Heart right ventricle (tissue), 16 donors: Measurements from ENCODE around the gene LAMA2. TPM values are rescaled to one million over a fixed set of nuclear protein-coding genes. Genes with fewer than 3 reads are reported as not detected.

ENCODE experiments used
- ATAC-seq, 8 donors: fragments of 200-7000 bp; cut with Tn5 transposase; one replicate each; pipeline ENCODE4 v1.9.1; 2020; ENCODE audit warnings: mild to moderate bottlenecking in 8 of 8, moderate library complexity in 8 of 8, moderate number of reproducible peaks in 1 of 8
- DNase-seq, 2 donors: peaks; one replicate each; pipeline ENCODE4 v3.0.0-alpha.2; 2020
- H3K27ac ChIP-seq, 10 donors: fragments of 200-600 bp; sonication (generic) in 2 of 10; one replicate each; pipeline versions ENCODE4 v1.5.0 to v1.8.0; 2020 to 2022; ENCODE audit warnings: mild to moderate bottlenecking in 3 of 10
- H3K27me3 ChIP-seq, 7 donors: fragments of 200-600 bp; one replicate each; pipeline ENCODE4 v1.8.0; 2021 to 2022; ENCODE audit warnings: mild to moderate bottlenecking in 2 of 7
- H3K36me3 ChIP-seq, 9 donors: fragments of 200-600 bp; sonication (generic) in 1 of 9; one replicate each; pipeline versions ENCODE4 v1.5.0 to v1.8.0; 2020 to 2022; ENCODE audit warnings: mild to moderate bottlenecking in 2 of 9
- H3K4me1 ChIP-seq, 9 donors: fragments of 200-600 bp; sonication (generic) in 1 of 9; one replicate each; pipeline versions ENCODE4 v1.5.0 to v1.8.0; 2020 to 2022; ENCODE audit warnings: mild to moderate bottlenecking in 4 of 9
- H3K4me3 ChIP-seq, 10 donors: fragments of 200-600 bp; sonication (generic) in 2 of 10; one replicate each; pipeline versions ENCODE4 v1.5.0 to v1.8.0; 2020 to 2022; ENCODE audit warnings: mild to moderate bottlenecking in 7 of 10, moderate library complexity in 2 of 10
- H3K9me3 ChIP-seq, 11 donors: fragments of 200-600 bp in 10 of 11; sonication (generic) in 2 of 11; one replicate each; pipeline versions ENCODE4 v1.5.0 to v1.8.0; 2013 to 2022; ENCODE audit warnings: mild to moderate bottlenecking in 2 of 11, control low read depth in 1 of 11, moderate library complexity in 1 of 11
- CTCF ChIP-seq, 9 donors: fragments of 200-600 bp; sonication (generic) in 2 of 9; IDR thresholded peaks; one replicate each; pipeline versions ENCODE4 v1.5.0 to v1.8.0; 2021 to 2022; ENCODE audit warnings: antibody characterized with exemption in 9 of 9, mild to moderate bottlenecking in 5 of 9, moderate library complexity in 1 of 9
- WGBS, 2 donors: extraction: QIAGEN DNeasy Blood & Tissue Kit; methylation state at CpG; one replicate each; pipeline ENCODE4 v1.1.7; 2013; ENCODE audit warnings: inconsistent platforms in 1 of 2; 5-methylcytosine and 5-hydroxymethylcytosine counted together
- intact Hi-C, 10 donors: fragments of 100-400 bp; cut with DNase I; formaldehyde crosslinking; loops; one replicate each; pipeline versions ENCODE4 v1.11.1 to v1.14.2; 2022
- polyA plus RNA-seq, 2 donors: library from polyadenylated mRNA; stranded (reverse); fragments of 200-250 nt; gene quantifications; one replicate each; pipeline ENCODE4 v1.2.3, GENCODE V29; 2013
- total RNA-seq, 10 donors: library from RNA; stranded (reverse); fragmentation: NEBNext Ultra II Directional in 3 of 10; extraction: Animal tissue kit (Norgen Biotek cat#: 25700) in 3 of 10; gene quantifications; one replicate each; pipeline versions ENCODE4 v1.2.1 to v1.2.4, GENCODE V29; 2021 to 2023
- donor health status: Arrhythmogenic right ventricular cardiomyopathy.
- donor health status: ischemic (EF 13 %, LVEDD 7.1; RV severe dilation, severe dysfunction).
- donor health status: healthy with polysubstance abuse.
- donor health status: DM: no; HTN: yes; CAD: no.
- donor health status: DM: no; HTN: no; CAD: no.
- donor health status: ischemic (EF 25% LVEDD 6.9; RV normal size, moderate dysfunction).
- donor health status: ischemic (EF 25% LVEDD 5.7; RV mildly dilated, moderate dysfunction).
- donor health status: healthy.
- donor health status: DM: yes; HTN: yes; CAD: no.
- donor health status: Ischemic cardiomyopathy.
- donor health status: ischemic (EF 35%, LVEDD 5.7; RV mildly dilated, moderate dysfunction).
- donor health status: nonischemic (EF 11% LVEDD 7.7; RV severe dilation, severe dysfunction).
- donor health status: DM: yes; HTN: yes; CAD: no.
- donor health status: PGD.
- donor health status: ischemic (EF 29% LVEDD 5.4; RV normal size, mild dysfunction).
- donor health status: nonischemic (EF 23%, LVEDD 6.1; RV moderate dilation, normal function).

The LAMA2 gene
- total and polyA plus RNA-seq, 12 donors = 31.1 to 293 (median 223) TPM

- no peak for TF ChIP-seq CTCF (IDR thresholded peaks at IDR 0.05)
- H3K27ac ChIP-seq = peak overlapping the region in 6 of 10 donors; percentile 3 to 61 (median 42)
Measured at GRCh38 chr6:129111346-129111745, 228.4 kb downstream of the LAMA2 start.

GRCh38 chr6:129111853-129112252 is 228.9 kb downstream of the LAMA2 start:
- Histone ChIP-seq H3K27ac (peak overlapping the region in 3 of 10 donors; percentile 41 to 61 (median 57)), H3K4me1 (peaks cover 3 to 90% (median 71%) of the 10 kb centered on the region in 9 donors), H3K27me3 (no peaks in the 10 kb centered on the region), H3K4me3 (no peak overlapping the region), H3K9me3 (no peaks in the 10 kb centered on the region), H3K36me3 (no peaks in the 10 kb centered on the region)
- ATAC-seq = no peak
- intact Hi-C loops = no loop called here
- WGBS, 2 donors = 88 to 97% methylated on average over 1 of the region's 1 CpG
- DNase-seq = no peak
- TF ChIP-seq CTCF (IDR thresholded peaks at IDR 0.05) = no peak

More at GRCh38 chr6:129111346-129111745, 228.4 kb downstream of the LAMA2 start:
- peaks cover 3 to 87% (median 71%) of the 10 kb centered on the region in 9 donors for H3K4me1 ChIP-seq
- ATAC-seq (no peak), DNase-seq (no peak)
- H3K4me3 ChIP-seq = no peak overlapping the region
- no peaks in the 10 kb centered on the region for H3K27me3 ChIP-seq
- no peaks in the 10 kb centered on the region for H3K9me3 ChIP-seq
- WGBS, 2 donors = 80 to 92% methylated on average over 1 of the region's 1 CpG
- H3K36me3 ChIP-seq = no peaks in the 10 kb centered on the region
- intact Hi-C loops = no loop called here

GRCh38 chr6:129112591-129112990 is 229.7 kb downstream of the LAMA2 start:
- Histone ChIP-seq H3K4me3 (no peak overlapping the region), H3K27me3 (no peaks in the 10 kb centered on the region), H3K36me3 (no peaks in the 10 kb centered on the region), H3K9me3 (no peaks in the 10 kb centered on the region), H3K4me1 (peaks cover 3 to 90% (median 68%) of the 10 kb centered on the region in 9 donors), H3K27ac (peak overlapping the region in 5 of 10 donors; percentile 9 to 61 (median 41))
- no peak for TF ChIP-seq CTCF (IDR thresholded peaks at IDR 0.05)
- DNase-seq = no peak
- ATAC-seq = peak in 2 of 8 donors; percentile 28 to 39
- intact Hi-C loops = no loop called here

- DNase-seq (no peak), ATAC-seq (peak in 5 of 8 donors; percentile 38 to 77 (median 51))
- Histone ChIP-seq H3K9me3 (no peaks in the 10 kb centered on the region), H3K27ac (peak overlapping the region in 7 of 10 donors; percentile 9 to 57 (median 37)), H3K36me3 (no peaks in the 10 kb centered on the region), H3K4me1 (peaks cover 3 to 92% (median 64%) of the 10 kb centered on the region in 9 donors), H3K4me3 (no peak overlapping the region), H3K27me3 (no peaks in the 10 kb centered on the region)
- no peak for TF ChIP-seq CTCF (IDR thresholded peaks at IDR 0.05)
- intact Hi-C loops = no loop called here
- WGBS, 2 donors = 41 to 43% methylated on average over 1 of the region's 1 CpG
Measured at GRCh38 chr6:129113637-129114036, 230.7 kb downstream of the LAMA2 start.
